Measurements from ENCODE around the gene PRKN. TPM values are rescaled to one million over a fixed set of nuclear protein-coding genes. Genes with fewer than 3 reads are reported as not detected.

PRKN gene
- total and polyA plus RNA-seq, 4 experiments from 2014 or later = 0.50 to 5.3 (median 2.9) TPM

- no peak for DNase-seq
- H3K36me3 Mint-ChIP-seq = no peaks in the 10 kb centered on the region
- no peaks in the 10 kb centered on the region for H3K27me3 ChIP-seq (ENCODE audit: insufficient read depth, low read length)
- no peak overlapping the region for H3K4me3 ChIP-seq (ENCODE audit: low read length in 2 of 2)
- intact Hi-C loops (cut with micrococcal nuclease) = no loop called here
- no peaks in the 10 kb centered on the region for H3K27me3 Mint-ChIP-seq
- ChIA-PET POLR2A (ENCODE audit: partially characterized antibody) (no interaction called here), CTCF (ENCODE audit: partially characterized antibody) (no interaction called here)
- no peaks in the 10 kb centered on the region for H3K36me3 ChIP-seq (ENCODE audit: insufficient read depth, low read length)
- H3K27ac ChIP-seq (ENCODE audit: low read depth, low read length) = no peak overlapping the region
- H3K4me3 Mint-ChIP-seq = no peak overlapping the region
- no peaks in the 10 kb centered on the region for H3K4me1 Mint-ChIP-seq
- no peaks in the 10 kb centered on the region for H3K4me1 ChIP-seq (ENCODE audit: insufficient read depth, low read length)
- H3K9me3 Mint-ChIP-seq = peaks cover 0 to 2% (median 0%) of the 10 kb centered on the region in 8 donors
- H3K9me3 ChIP-seq (ENCODE audit: control insufficient read depth in 1 of 2, low read length in 2 of 2) = no peaks in the 10 kb centered on the region
- no peak overlapping the region for H3K27ac Mint-ChIP-seq
Observed at GRCh38 chr6:162751211-162751859, 23.8 kb upstream of the PRKN start.

- Histone ChIP-seq H3K27ac (ENCODE audit: low read depth, low read length) (no peak overlapping the region), H3K4me3 (ENCODE audit: low read length in 2 of 2) (no peak overlapping the region), H3K9me3 (ENCODE audit: control insufficient read depth in 1 of 2, low read length in 2 of 2) (no peaks in the 10 kb centered on the region), H3K36me3 (ENCODE audit: insufficient read depth, low read length) (no peaks in the 10 kb centered on the region), H3K4me1 (ENCODE audit: insufficient read depth, low read length) (no peaks in the 10 kb centered on the region), H3K27me3 (ENCODE audit: insufficient read depth, low read length) (no peaks in the 10 kb centered on the region)
- DNase-seq = no peak
- no peak overlapping the region for H3K4me3 Mint-ChIP-seq
- no peaks in the 10 kb centered on the region for H3K27me3 Mint-ChIP-seq
- POLR2A ChIA-PET (ENCODE audit: partially characterized antibody) = no interaction called here
- H3K9me3 Mint-ChIP-seq = no peaks in the 10 kb centered on the region
- no peak overlapping the region for H3K27ac Mint-ChIP-seq
- H3K36me3 Mint-ChIP-seq = no peaks in the 10 kb centered on the region
- H3K4me1 Mint-ChIP-seq = no peaks in the 10 kb centered on the region
- intact Hi-C loops (cut with micrococcal nuclease) = no loop called here
- CTCF ChIA-PET (ENCODE audit: partially characterized antibody) = no interaction called here
Observed at GRCh38 chr6:162750776-162751175, 23.2 kb upstream of the PRKN start.

GRCh38 chr6:162736961-162737360 is 9.4 kb upstream of the PRKN start:
- DNase-seq = no peak
- Mint-ChIP-seq H3K9me3 (peaks cover 0 to 3% (median 0%) of the 10 kb centered on the region in 8 donors), H3K27ac (peak overlapping the region in 1 of 7 donors; percentile 58), H3K4me1 (peaks cover 2 to 11% (median 8%) of the 10 kb centered on the region in 4 donors), H3K4me3 (no peak overlapping the region), H3K36me3 (no peaks in the 10 kb centered on the region), H3K27me3 (no peaks in the 10 kb centered on the region)
- H3K9me3 ChIP-seq (ENCODE audit: control insufficient read depth in 1 of 2, low read length in 2 of 2) = no peaks in the 10 kb centered on the region
- no peaks in the 10 kb centered on the region for H3K36me3 ChIP-seq (ENCODE audit: insufficient read depth, low read length)
- peaks cover 7% of the 10 kb centered on the region for H3K4me1 ChIP-seq (ENCODE audit: insufficient read depth, low read length)
- H3K27ac ChIP-seq (ENCODE audit: low read depth, low read length) = no peak overlapping the region
- intact Hi-C loops (cut with micrococcal nuclease) = no loop called here
- CTCF ChIA-PET (ENCODE audit: partially characterized antibody) = no interaction called here
- H3K27me3 ChIP-seq (ENCODE audit: insufficient read depth, low read length) = no peaks in the 10 kb centered on the region
- no peak overlapping the region for H3K4me3 ChIP-seq (ENCODE audit: low read length in 2 of 2)
- POLR2A ChIA-PET (ENCODE audit: partially characterized antibody) = no interaction called here

- Mint-ChIP-seq H3K4me1 (peaks cover 2 to 12% (median 8%) of the 10 kb centered on the region in 4 donors), H3K27me3 (no peaks in the 10 kb centered on the region), H3K9me3 (no peaks in the 10 kb centered on the region), H3K4me3 (peak overlapping the region in 6 of 8 donors; percentile 13 to 66 (median 27)), H3K27ac (peak overlapping the region in 5 of 7 donors; percentile 18 to 88 (median 71)), H3K36me3 (no peaks in the 10 kb centered on the region)
- H3K36me3 ChIP-seq (ENCODE audit: insufficient read depth, low read length) = no peaks in the 10 kb centered on the region
- ChIA-PET POLR2A (ENCODE audit: partially characterized antibody) (no interaction called here), CTCF (ENCODE audit: partially characterized antibody) (no interaction called here)
- H3K4me1 ChIP-seq (ENCODE audit: insufficient read depth, low read length) = peaks cover 7% of the 10 kb centered on the region
- no peak overlapping the region for H3K27ac ChIP-seq (ENCODE audit: low read depth, low read length)
- intact Hi-C loops (cut with micrococcal nuclease) = no loop called here
- no peaks in the 10 kb centered on the region for H3K9me3 ChIP-seq (ENCODE audit: control insufficient read depth in 1 of 2, low read length in 2 of 2)
- H3K4me3 ChIP-seq (ENCODE audit: low read length in 2 of 2) = no peak overlapping the region
- no peaks in the 10 kb centered on the region for H3K27me3 ChIP-seq (ENCODE audit: insufficient read depth, low read length)
- peak in 3 of 5 donors; percentile 9 to 21 (median 11) for DNase-seq
Observed at GRCh38 chr6:162733489-162733888, 5.9 kb upstream of the PRKN start.

- Mint-ChIP-seq H3K27me3 (no peaks in the 10 kb centered on the region), H3K4me1 (peaks cover 10 to 28% (median 21%) of the 10 kb centered on the region in 4 donors), H3K9me3 (no peaks in the 10 kb centered on the region), H3K27ac (peak overlapping the region in 2 of 7 donors; percentile 13 to 17), H3K4me3 (no peak overlapping the region), H3K36me3 (peaks cover 0 to 2% of the 10 kb centered on the region in 2 donors)
- no peak overlapping the region for H3K27ac ChIP-seq (ENCODE audit: low read depth, low read length)
- POLR2A ChIA-PET (ENCODE audit: partially characterized antibody) = no interaction called here
- H3K4me3 ChIP-seq (ENCODE audit: low read length in 2 of 2) = no peak overlapping the region
- H3K4me1 ChIP-seq (ENCODE audit: insufficient read depth, low read length) = peaks cover 19% of the 10 kb centered on the region
- H3K36me3 ChIP-seq (ENCODE audit: insufficient read depth, low read length) = no peaks in the 10 kb centered on the region
- DNase-seq = no peak
- CTCF ChIA-PET (ENCODE audit: partially characterized antibody) = no interaction called here
- H3K9me3 ChIP-seq (ENCODE audit: control insufficient read depth in 1 of 2, low read length in 2 of 2) = no peaks in the 10 kb centered on the region
- no peaks in the 10 kb centered on the region for H3K27me3 ChIP-seq (ENCODE audit: insufficient read depth, low read length)
- intact Hi-C loops (cut with micrococcal nuclease) = no loop called here
Observed at GRCh38 chr6:162730502-162730901, 2.9 kb upstream of the PRKN start.

- Histone ChIP-seq H3K27me3 (ENCODE audit: insufficient read depth, low read length) (no peaks in the 10 kb centered on the region), H3K4me3 (ENCODE audit: low read length in 2 of 2) (no peak overlapping the region), H3K9me3 (ENCODE audit: control insufficient read depth in 1 of 2, low read length in 2 of 2) (no peaks in the 10 kb centered on the region), H3K36me3 (ENCODE audit: insufficient read depth, low read length) (no peaks in the 10 kb centered on the region), H3K27ac (ENCODE audit: low read depth, low read length) (peak overlapping the region; percentile 71), H3K4me1 (ENCODE audit: insufficient read depth, low read length) (peaks cover 16% of the 10 kb centered on the region)
- H3K27me3 Mint-ChIP-seq = no peaks in the 10 kb centered on the region
- peak overlapping the region in 5 of 8 donors; percentile 51 to 96 (median 82) for H3K4me3 Mint-ChIP-seq
- peaks cover 10 to 26% (median 19%) of the 10 kb centered on the region in 4 donors for H3K4me1 Mint-ChIP-seq
- intact Hi-C loops (cut with micrococcal nuclease) = loop anchor here (5.0 kb wide), 1 partner anchor 1336 kb away; no protein-coding TSS in a partner anchor
- DNase-seq = no peak
- ChIA-PET CTCF (ENCODE audit: partially characterized antibody) (no interaction called here), POLR2A (ENCODE audit: partially characterized antibody) (no interaction called here)
- H3K9me3 Mint-ChIP-seq = no peaks in the 10 kb centered on the region
- H3K27ac Mint-ChIP-seq = peak overlapping the region; percentile 93 to 98 (median 97)
- peaks cover 0 to 2% of the 10 kb centered on the region in 2 donors for H3K36me3 Mint-ChIP-seq
Observed at GRCh38 chr6:162728706-162729105, 1.1 kb upstream of the PRKN start.

GRCh38 chr6:162728197-162728596 is 631 bp upstream of the PRKN start:
- POLR2A ChIA-PET (ENCODE audit: partially characterized antibody) = no interaction called here
- Histone ChIP-seq H3K27me3 (ENCODE audit: insufficient read depth, low read length) (no peaks in the 10 kb centered on the region), H3K4me1 (ENCODE audit: insufficient read depth, low read length) (peaks cover 12% of the 10 kb centered on the region), H3K4me3 (ENCODE audit: low read length in 2 of 2) (peak overlapping the region in 1 of 2 donors; percentile 73), H3K36me3 (ENCODE audit: insufficient read depth, low read length) (no peaks in the 10 kb centered on the region), H3K27ac (ENCODE audit: low read depth, low read length) (peak overlapping the region; percentile 71), H3K9me3 (ENCODE audit: control insufficient read depth in 1 of 2, low read length in 2 of 2) (no peaks in the 10 kb centered on the region)
- Mint-ChIP-seq H3K27ac (peak overlapping the region; percentile 93 to 98 (median 97)), H3K36me3 (peaks cover 0 to 2% of the 10 kb centered on the region in 2 donors), H3K27me3 (no peaks in the 10 kb centered on the region), H3K4me3 (peak overlapping the region; percentile 75 to 99 (median 88)), H3K4me1 (peaks cover 10 to 21% (median 15%) of the 10 kb centered on the region in 4 donors), H3K9me3 (no peaks in the 10 kb centered on the region)
- DNase-seq = no peak
- CTCF ChIA-PET (ENCODE audit: partially characterized antibody) = no interaction called here
- intact Hi-C loops (cut with micrococcal nuclease) = loop anchor here (5.0 kb wide), 1 partner anchor 1336 kb away; no protein-coding TSS in a partner anchor
